ENCODE measurements around the gene USP44. TPM values are rescaled to one million over a fixed set of nuclear protein-coding genes. Genes with fewer than 3 reads are reported as not detected.

Gene USP44
- 1 to 10 TPM in 1 of 2 donors, under 1 TPM in 1; 0.59 to 1.8 TPM for total RNA-seq

DNA sequence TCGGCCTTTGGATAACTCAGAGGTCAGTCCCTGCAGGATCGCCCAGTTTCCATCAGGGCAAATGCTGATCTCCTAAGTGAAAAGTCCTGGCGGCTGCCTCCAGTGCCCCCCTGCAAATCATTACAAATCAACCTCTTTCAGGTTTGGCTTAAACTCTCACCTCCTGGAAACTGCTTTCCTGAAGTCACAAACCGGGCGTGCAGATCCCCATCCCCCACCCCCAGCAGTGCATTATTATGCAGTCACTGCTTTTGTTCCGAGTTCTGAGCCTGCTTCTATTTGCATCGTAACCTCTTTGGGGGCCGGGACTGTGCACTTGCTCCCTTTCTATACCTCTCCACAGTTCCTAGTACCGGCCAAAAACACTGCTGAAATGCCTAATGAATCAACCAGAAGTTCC is at the start of gene USP44:
TSS of gene USP44 (minus strand) at position 172 of the 400 bp plus-strand sequence. CDS start 17,220 bp downstream, outside the sequence.
- DNase-seq (ENCODE audit: low spot score) (no peak), ATAC-seq (no peak)
- Mint-ChIP-seq H3K36me3 (no peaks in the 10 kb centered on the region), H3K4me3 (peak within 1 kb of the TSS; percentile 25), H3K9me3 (no peaks in the 10 kb centered on the region), H3K27ac (peak within 1 kb of the TSS in 1 of 2 donors; percentile 4), H3K4me1 (ENCODE audit: low read depth in 2 of 2) (peaks cover 13 to 15% of the 10 kb centered on the region in 2 donors), H3K27me3 (peaks cover 19 to 27% of the 10 kb centered on the region in 2 donors)

DNA sequence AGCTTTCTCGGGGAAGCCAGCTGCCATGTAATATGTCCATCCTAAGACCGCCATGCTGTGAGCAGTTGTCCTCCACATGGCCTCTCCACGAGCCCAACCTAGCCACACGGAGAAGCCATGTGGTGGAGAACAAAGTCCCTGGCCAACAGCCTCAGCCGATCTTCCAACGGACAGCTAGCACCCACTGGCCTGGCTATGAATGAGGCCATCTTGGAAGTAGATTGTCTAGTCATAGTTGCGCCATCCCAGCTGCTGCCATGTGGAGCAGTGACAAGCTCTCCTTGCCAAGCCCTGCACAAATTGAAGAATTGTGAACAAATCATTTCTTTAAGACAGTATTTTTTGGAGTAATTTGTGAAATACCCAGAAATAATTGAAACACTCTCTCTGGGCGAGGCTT is 49.3 kb upstream of the USP44 start:
- no peaks in the 10 kb centered on the region for H3K4me1 Mint-ChIP-seq (ENCODE audit: low read depth in 2 of 2)

DNA sequence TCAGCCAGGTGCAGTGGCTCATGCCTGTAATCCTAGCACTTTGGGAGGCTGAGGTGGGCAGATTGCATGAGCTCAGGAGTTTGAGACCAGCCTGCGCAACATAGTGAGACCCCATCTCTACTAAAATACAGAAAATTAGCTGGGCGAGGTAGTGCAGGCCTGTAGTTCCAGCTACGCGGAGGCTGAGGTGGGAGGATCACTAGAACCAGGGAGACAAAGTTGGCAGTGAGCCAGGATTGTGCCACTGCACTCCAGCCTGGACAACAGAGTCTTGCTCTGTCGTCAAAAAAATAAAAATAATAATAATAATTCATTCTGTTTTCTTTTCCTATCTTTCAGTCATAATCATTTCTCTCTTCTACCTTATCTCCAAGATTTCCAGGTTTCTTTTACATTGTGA is 48.6 kb upstream of the USP44 start:
- H3K36me3 Mint-ChIP-seq = no peaks in the 10 kb centered on the region
- H3K4me3 Mint-ChIP-seq = no peak overlapping the region
- no peak for DNase-seq (ENCODE audit: low spot score)
- H3K27me3 Mint-ChIP-seq = peaks cover 10 to 15% of the 10 kb centered on the region in 2 donors
- H3K27ac Mint-ChIP-seq = no peak overlapping the region
- H3K9me3 Mint-ChIP-seq = no peaks in the 10 kb centered on the region
- no peaks in the 10 kb centered on the region for H3K4me1 Mint-ChIP-seq (ENCODE audit: low read depth in 2 of 2)
- no peak for ATAC-seq

More for the DNA sequence above, 49.3 kb upstream of the USP44 start:
- H3K27ac Mint-ChIP-seq = no peak overlapping the region
- no peak overlapping the region for H3K4me3 Mint-ChIP-seq
- ATAC-seq (no peak), DNase-seq (ENCODE audit: low spot score) (no peak)
- H3K9me3 Mint-ChIP-seq = no peaks in the 10 kb centered on the region
- H3K27me3 Mint-ChIP-seq = peaks cover 11 to 15% of the 10 kb centered on the region in 2 donors
- no peaks in the 10 kb centered on the region for H3K36me3 Mint-ChIP-seq

DNA sequence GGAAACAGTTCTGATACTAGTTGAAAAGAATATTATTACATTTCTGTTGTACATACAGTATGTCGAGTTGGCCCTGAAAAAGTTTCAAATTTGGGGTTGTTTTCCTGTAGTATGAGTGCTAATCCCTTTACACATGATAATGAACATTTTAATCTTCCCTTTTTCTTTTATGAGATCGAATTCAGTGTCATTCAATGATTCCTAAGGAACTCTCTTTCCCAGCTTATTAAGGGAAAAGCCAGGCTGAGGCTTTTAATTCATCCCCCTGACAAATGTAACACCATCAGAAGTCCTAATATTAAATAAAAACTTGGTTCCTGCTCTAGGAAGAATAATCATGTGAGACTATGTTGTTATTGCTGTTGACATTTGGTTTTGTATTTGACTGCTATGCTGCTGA is 42.9 kb upstream of the USP44 start:
- Mint-ChIP-seq H3K4me1 (ENCODE audit: low read depth in 2 of 2) (no peaks in the 10 kb centered on the region), H3K36me3 (no peaks in the 10 kb centered on the region), H3K9me3 (no peaks in the 10 kb centered on the region), H3K27me3 (peaks cover 0 to 5% of the 10 kb centered on the region in 2 donors), H3K27ac (no peak overlapping the region), H3K4me3 (no peak overlapping the region)
- no peak for ATAC-seq
- no peak for DNase-seq (ENCODE audit: low spot score)

DNA sequence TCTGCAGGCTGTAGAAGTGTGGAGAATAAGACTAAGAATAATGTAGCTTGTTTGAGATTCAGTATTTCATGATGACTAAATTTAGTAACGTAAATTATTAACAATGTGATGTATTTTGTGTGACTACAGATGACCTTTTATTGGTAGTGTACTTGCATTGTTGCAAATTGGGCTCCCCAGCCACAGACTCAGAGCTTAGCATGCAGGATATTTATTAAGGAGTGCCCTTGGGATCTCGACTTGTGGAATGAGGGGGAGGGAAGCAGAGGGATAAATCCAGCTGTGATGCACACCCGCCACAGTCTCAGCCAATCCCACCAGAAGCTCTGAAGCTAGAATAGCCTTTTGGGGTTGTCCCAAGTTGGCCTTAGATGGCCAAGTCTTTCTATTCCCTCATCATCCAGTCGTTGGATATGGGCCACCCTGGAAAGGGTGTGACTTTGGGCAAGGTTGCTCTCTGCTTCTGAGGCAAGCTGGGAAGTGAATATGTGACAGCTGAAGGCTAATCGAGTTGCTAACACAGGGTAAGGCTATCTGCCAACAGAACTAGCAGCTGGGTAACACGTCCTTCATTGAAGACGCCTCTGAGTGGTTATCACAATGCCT is 42.1 kb upstream of the USP44 start:
- Mint-ChIP-seq H3K4me1 (ENCODE audit: low read depth in 2 of 2) (no peaks in the 10 kb centered on the region), H3K36me3 (no peaks in the 10 kb centered on the region), H3K9me3 (no peaks in the 10 kb centered on the region), H3K27ac (no peak overlapping the region), H3K27me3 (peaks cover 0 to 8% of the 10 kb centered on the region in 2 donors), H3K4me3 (no peak overlapping the region)
- DNase-seq (ENCODE audit: low spot score) (no peak), ATAC-seq (no peak)

DNA sequence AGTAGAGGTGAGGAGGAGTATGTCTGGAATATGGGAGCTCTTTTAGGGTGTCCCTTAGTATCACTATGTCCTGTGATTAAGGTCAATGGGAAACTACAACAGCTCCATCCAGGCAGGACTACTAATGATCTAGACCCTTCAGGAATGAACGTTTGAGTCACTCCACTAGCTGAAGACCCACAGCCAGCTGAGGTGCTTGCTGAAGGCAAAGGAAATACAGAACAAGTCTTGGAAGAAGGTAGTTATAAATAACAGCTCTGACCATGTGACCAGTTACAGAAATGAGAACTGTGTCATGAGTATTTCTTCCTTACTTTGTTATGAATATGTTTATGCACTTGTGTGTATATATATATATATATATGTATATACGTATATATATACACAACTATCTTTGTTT is 40.5 kb upstream of the USP44 start:
- Mint-ChIP-seq H3K4me1 (ENCODE audit: low read depth in 2 of 2) (no peaks in the 10 kb centered on the region), H3K27ac (no peak overlapping the region), H3K9me3 (no peaks in the 10 kb centered on the region), H3K36me3 (no peaks in the 10 kb centered on the region), H3K27me3 (peaks cover 9 to 16% of the 10 kb centered on the region in 2 donors), H3K4me3 (no peak overlapping the region)
- DNase-seq (ENCODE audit: low spot score) (no peak), ATAC-seq (no peak)

DNA sequence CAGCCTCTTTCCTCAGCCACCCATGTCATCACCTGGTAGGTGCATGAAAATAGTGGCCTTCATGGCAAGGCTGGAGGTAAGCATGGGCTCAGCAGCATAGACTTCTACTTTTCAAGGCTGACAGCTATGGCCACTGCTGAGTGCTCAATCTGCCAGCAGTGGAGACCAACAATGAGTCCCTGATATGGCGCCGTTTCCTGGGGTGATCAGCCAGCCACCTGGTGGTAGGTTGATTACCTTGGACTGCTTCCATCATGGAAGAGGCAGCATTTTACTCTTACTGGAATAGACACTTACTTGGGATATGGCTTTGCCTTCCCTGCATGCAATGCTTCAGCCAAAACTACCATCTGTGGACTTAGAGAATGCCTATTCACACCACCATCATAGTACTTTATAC is 39.5 kb upstream of the USP44 start:
- ATAC-seq = no peak
- Mint-ChIP-seq H3K4me3 (no peak overlapping the region), H3K27me3 (peaks cover 9 to 16% of the 10 kb centered on the region in 2 donors), H3K36me3 (no peaks in the 10 kb centered on the region), H3K4me1 (ENCODE audit: low read depth in 2 of 2) (no peaks in the 10 kb centered on the region), H3K27ac (no peak overlapping the region), H3K9me3 (no peaks in the 10 kb centered on the region)
- no peak for DNase-seq (ENCODE audit: low spot score)

DNA sequence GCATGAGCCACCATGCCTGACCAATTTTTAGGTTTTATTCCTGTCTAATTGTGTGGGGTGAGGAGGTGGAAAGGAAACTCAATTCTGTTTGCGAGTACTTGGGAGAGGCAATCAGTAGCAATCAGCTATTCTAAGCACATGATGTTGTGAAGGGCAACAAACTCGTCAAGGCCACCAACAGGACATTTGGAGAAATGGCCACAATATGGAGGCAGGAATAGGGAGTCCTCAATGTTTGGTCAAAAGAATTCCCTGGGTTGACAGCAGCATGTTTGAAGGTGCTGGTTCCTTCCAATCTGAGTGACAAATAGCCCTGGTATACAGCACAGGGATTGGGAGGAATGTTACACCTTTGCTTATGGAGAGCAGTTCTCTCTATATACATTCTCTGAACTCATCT is 32.7 kb upstream of the USP44 start:
- no peaks in the 10 kb centered on the region for H3K36me3 Mint-ChIP-seq
- no peak overlapping the region for H3K27ac Mint-ChIP-seq
- no peak overlapping the region for H3K4me3 Mint-ChIP-seq

DNA sequence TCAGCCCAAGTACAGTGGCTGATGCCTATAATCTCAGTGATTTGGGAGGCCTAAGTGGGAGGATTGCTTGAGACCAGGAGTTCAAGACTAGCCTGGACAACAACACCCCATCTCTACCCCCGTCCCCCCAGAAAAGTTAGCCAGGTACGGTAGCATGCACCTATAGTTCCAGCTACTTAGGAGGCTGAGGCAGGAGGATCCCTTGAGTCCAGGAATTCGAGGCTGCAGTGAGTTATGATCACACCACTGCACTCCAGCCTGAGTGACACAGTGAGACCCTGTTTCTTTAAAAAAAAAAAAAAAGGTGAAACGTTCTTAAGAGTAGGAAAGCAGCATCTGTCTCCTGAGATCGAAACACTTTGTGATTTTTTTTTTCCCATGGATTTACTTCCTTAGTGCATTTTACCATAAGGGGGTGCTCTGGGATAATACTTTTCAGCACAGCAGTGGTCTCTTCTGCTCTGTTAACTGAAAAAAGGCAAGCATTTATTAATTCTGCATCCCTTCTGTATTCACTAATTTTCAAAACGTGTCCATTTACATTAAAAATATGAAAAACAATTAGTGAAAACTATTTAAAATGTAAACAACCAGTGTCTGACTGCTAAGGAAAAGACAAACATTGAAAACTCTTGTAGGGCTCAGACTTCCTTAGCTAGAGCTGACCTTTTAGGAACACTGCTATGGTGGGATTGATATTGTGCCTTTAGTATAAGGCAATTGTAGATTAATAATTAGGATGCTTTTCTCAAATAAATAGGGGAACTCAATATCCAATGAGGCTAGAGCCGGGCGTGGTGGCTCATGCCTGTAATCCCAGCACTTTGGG is 31.2 kb upstream of the USP44 start:
- no peak for ATAC-seq
- Mint-ChIP-seq H3K36me3 (no peaks in the 10 kb centered on the region), H3K4me3 (no peak overlapping the region), H3K4me1 (ENCODE audit: low read depth in 2 of 2) (no peaks in the 10 kb centered on the region), H3K27ac (no peak overlapping the region), H3K9me3 (no peaks in the 10 kb centered on the region), H3K27me3 (peaks cover 22 to 30% of the 10 kb centered on the region in 2 donors)
- no peak for DNase-seq (ENCODE audit: low spot score)

More for the DNA sequence above, 32.7 kb upstream of the USP44 start:
- no peaks in the 10 kb centered on the region for H3K9me3 Mint-ChIP-seq
- peaks cover 20 to 22% of the 10 kb centered on the region in 2 donors for H3K27me3 Mint-ChIP-seq
- DNase-seq (ENCODE audit: low spot score) (no peak), ATAC-seq (no peak)
- no peaks in the 10 kb centered on the region for H3K4me1 Mint-ChIP-seq (ENCODE audit: low read depth in 2 of 2)

DNA sequence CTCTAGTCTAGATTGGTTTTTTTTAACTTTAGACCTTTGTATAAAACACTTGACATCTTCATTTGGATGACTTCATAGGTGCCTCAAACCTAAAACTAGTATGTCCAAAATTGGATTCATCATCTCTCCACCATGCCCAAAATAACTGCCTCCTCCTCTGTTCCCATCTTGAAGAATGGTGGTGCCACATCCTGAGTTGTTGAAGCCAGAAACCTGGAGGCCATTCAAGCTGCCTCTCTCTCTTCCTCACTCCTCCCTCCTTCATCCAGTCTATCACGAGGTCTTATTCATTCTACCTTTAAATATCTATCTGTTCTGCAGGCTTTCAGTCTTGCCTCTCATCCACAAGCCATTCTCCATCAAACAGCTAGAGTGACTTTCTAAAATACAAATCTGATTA is 26.5 kb upstream of the USP44 start:
- Mint-ChIP-seq H3K27me3 (peaks cover 29 to 37% of the 10 kb centered on the region in 2 donors), H3K4me1 (ENCODE audit: low read depth in 2 of 2) (no peaks in the 10 kb centered on the region), H3K36me3 (no peaks in the 10 kb centered on the region), H3K4me3 (no peak overlapping the region), H3K27ac (no peak overlapping the region), H3K9me3 (no peaks in the 10 kb centered on the region)
- ATAC-seq (no peak), DNase-seq (ENCODE audit: low spot score) (no peak)

DNA sequence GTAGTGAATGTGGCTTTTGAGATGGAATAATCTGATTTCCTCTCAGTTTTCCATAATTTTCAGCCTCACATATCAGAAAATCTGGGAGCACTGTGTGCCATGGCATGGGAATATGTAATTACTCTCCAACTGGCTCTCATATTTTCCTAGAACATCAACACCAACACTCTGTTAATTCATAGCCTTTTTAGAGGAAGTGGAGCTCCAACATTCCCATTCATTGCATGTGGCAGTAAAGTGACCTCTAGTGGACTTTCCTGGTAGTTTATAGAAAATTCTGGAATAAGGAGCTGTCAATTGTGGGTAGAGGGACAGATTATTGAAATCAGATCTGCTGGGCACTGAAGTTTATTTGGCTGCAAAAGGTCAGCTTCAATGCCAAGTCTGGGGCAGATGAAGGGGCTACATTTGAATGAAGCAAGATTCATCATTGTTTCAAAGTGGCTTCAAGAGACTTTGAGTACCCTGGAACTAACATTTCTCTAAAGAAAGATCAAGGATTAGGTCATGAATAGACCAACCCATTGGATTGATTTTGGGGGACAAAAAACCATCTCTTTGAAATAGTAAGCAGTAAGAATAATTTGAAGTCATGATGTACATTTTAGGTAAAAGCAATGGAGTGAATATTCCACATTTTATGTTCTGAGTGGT is 23.6 kb upstream of the USP44 start:
- Mint-ChIP-seq H3K36me3 (no peaks in the 10 kb centered on the region), H3K27me3 (peaks cover 29 to 36% of the 10 kb centered on the region in 2 donors)
- DNase-seq (ENCODE audit: low spot score) = no peak

DNA sequence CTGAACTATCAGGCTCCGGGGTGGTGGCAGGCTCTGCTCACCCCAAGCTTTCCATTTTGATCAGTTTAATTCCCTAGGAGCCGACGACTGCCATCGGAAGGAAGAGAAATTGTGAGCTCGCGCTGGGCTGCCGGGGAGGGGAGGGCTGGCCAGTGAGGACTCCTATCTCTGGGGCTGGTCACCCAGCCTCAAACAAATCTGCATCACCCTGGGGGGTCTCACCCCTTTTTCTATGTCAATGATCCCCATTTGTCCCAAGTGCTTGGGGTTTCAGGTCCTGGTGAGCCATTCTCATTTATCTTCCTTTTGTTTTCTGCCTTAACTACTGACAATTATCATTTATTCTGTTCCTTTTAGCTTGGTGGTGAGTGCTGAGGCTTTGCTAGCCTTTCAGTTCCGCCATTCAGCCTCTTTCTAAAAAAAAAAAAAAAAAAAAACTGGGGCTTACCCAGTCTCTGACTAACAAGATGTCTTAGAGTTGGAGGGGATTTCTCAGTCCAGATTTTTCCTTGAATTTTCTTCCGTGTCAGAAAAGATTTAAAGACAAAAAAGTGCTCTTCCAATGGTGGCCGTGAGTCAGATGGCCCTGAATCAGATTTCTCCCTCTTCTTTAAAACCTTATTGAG is 22.8 kb upstream of the USP44 start:
- Mint-ChIP-seq H3K36me3 (no peaks in the 10 kb centered on the region), H3K4me1 (ENCODE audit: low read depth in 2 of 2) (no peaks in the 10 kb centered on the region), H3K9me3 (no peaks in the 10 kb centered on the region), H3K4me3 (no peak overlapping the region), H3K27ac (peak overlapping the region in 1 of 2 donors; percentile 56), H3K27me3 (peaks cover 26 to 35% of the 10 kb centered on the region in 2 donors)
- no peak for ATAC-seq
- no peak for DNase-seq (ENCODE audit: low spot score)

More for the DNA sequence above, 23.6 kb upstream of the USP44 start:
- H3K4me3 Mint-ChIP-seq = no peak overlapping the region
- peak overlapping the region in 1 of 2 donors; percentile 56 for H3K27ac Mint-ChIP-seq
- no peaks in the 10 kb centered on the region for H3K9me3 Mint-ChIP-seq
- no peaks in the 10 kb centered on the region for H3K4me1 Mint-ChIP-seq (ENCODE audit: low read depth in 2 of 2)
- no peak for ATAC-seq

DNA sequence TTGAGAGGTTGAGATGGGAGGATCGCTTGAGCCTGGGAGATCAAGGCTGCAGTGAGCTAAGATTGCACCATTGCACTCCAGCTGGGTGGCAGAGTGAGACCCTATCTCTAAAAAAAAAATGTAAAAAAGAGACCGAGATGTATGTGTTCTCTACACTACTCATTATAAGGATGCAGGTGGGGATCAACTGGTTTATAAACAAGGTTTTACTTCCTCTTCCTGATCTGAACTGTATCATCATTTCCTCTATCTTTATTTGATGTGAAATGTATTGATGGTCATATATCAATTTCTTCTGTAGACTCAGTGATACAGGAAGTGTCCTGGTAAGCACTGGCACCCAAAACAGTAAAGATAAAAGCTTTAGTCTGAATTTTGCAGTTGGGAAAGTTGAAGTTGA is 20.1 kb upstream of the USP44 start:
- DNase-seq (ENCODE audit: low spot score) (no peak), ATAC-seq (no peak)
- no peaks in the 10 kb centered on the region for H3K36me3 Mint-ChIP-seq
- no peaks in the 10 kb centered on the region for H3K4me1 Mint-ChIP-seq (ENCODE audit: low read depth in 2 of 2)
- no peak overlapping the region for H3K27ac Mint-ChIP-seq
- no peaks in the 10 kb centered on the region for H3K9me3 Mint-ChIP-seq
- H3K27me3 Mint-ChIP-seq = peaks cover 17 to 28% of the 10 kb centered on the region in 2 donors
- H3K4me3 Mint-ChIP-seq = no peak overlapping the region

All from natural killer cell treated with Interleukin-12 subunit alpha and Interleukin-12 subunit beta and Interleukin-15 and Interleukin-18, amount 100 ng/mL, for 72 hours (primary cell).